IMR-90 (cell line): Measurements from ENCODE around the gene DDX52. TPM values are rescaled to one million over a fixed set of nuclear protein-coding genes. Genes with fewer than 3 reads are reported as not detected.

Experiments
- ATAC-seq: fragments of 200-7000 bp; cut with Tn5 transposase; 2 replicates; pipeline ENCODE4 v1.9.1; 2020; ENCODE audit warnings: low read depth, mild to moderate bottlenecking, moderate library complexity
- BruUV-seq: library from RNA; stranded (reverse); fragments of 400-500 nt; replicated peaks from 2 replicates; lab custom pipeline; 2021; lab: Mats Ljungman, UMichigan
- CTCF ChIA-PET: fragments of 300-600 bp; formaldehyde crosslinking; extraction: SDS; loops from one replicate; lab custom pipeline; 2021; ENCODE audit warnings: antibody characterized with exemption; lab: Yijun Ruan, JAX
- POLR2A ChIA-PET: fragments of 300-600 bp; sonication (Branson Sonifier 250); formaldehyde crosslinking; loops from one replicate; lab custom pipeline; 2022; ENCODE audit warnings: antibody characterized with exemption; ENCODE audit not compliant: unreplicated experiment; lab: Charles Lee
- DNase-seq: peaks from one replicate; pipeline ENCODE4 v3.0.0; 2013
- H2AFZ ChIP-seq: replicated peaks from 2 replicates; pipeline ENCODE3; 2013; ENCODE audit warnings: low read length, mild to moderate bottlenecking; ENCODE audit not compliant: poor library complexity
- H2AK5ac ChIP-seq: 2 replicates; pipeline ENCODE4 v1.6.1; 2013; ENCODE audit warnings: low read depth, low read length, inconsistent platforms
- H2AK9ac ChIP-seq: replicated peaks from 2 replicates; pipeline ENCODE3; 2013; ENCODE audit warnings: mild to moderate bottlenecking, low read depth, low read length, moderate library complexity; ENCODE audit not compliant: poor library complexity
- H2BK120ac ChIP-seq: 2 replicates; pipeline ENCODE4 v1.6.1; 2013; ENCODE audit warnings: low read depth, low read length, inconsistent platforms
- H2BK15ac ChIP-seq: 3 replicates; pipeline ENCODE4 v1.6.1; 2013; ENCODE audit warnings: low read depth, low read length, inconsistent platforms
- H2BK20ac ChIP-seq: 2 replicates; pipeline ENCODE4 v1.6.1; 2013; ENCODE audit warnings: low read depth, mild to moderate bottlenecking, inconsistent platforms, low read length, moderate library complexity
- H2BK5ac ChIP-seq: 2 replicates; pipeline ENCODE4 v1.6.1; 2013; ENCODE audit warnings: mild to moderate bottlenecking, low read depth, low read length, inconsistent platforms; ENCODE audit not compliant: poor library complexity, severe bottlenecking
- H3K14ac ChIP-seq: replicated peaks from 2 replicates; pipeline ENCODE4 v1.6.1; 2013; ENCODE audit warnings: low read depth, low read length, inconsistent platforms
- H3K18ac ChIP-seq: 2 replicates; pipeline ENCODE4 v1.6.1; 2013; ENCODE audit warnings: low read depth, low read length, control low read depth
- H3K23ac ChIP-seq: 2 replicates; pipeline ENCODE4 v1.6.1; 2013; ENCODE audit warnings: low read depth, low read length, inconsistent platforms
- H3K27ac ChIP-seq: 2 replicates; pipeline ENCODE4 v1.5.1; 2013; ENCODE audit warnings: mild to moderate bottlenecking, control low read depth, low read length; ENCODE audit not compliant: insufficient read depth
- H3K27me3 ChIP-seq: 2 replicates; pipeline ENCODE4 v1.6.1; 2013; ENCODE audit warnings: low read length; ENCODE audit not compliant: control insufficient read depth, insufficient read depth
- H3K36me3 ChIP-seq: 2 replicates; pipeline ENCODE4 v1.6.1; 2013; ENCODE audit warnings: low read length, mixed read lengths; ENCODE audit not compliant: control insufficient read depth, insufficient read depth
- H3K4ac ChIP-seq: 2 replicates; pipeline ENCODE4 v1.6.1; 2013; ENCODE audit warnings: low read depth, low read length, inconsistent platforms
- H3K4me1 ChIP-seq: 2 replicates; pipeline ENCODE4 v1.6.1; 2013; ENCODE audit warnings: low read length, mixed read lengths; ENCODE audit not compliant: control insufficient read depth, insufficient read depth
- H3K4me2 ChIP-seq: 2 replicates; pipeline ENCODE4 v1.6.1; 2013; ENCODE audit warnings: low read depth, mild to moderate bottlenecking, control low read depth, low read length, moderate library complexity
- H3K4me3 ChIP-seq: 2 replicates; pipeline ENCODE4 v1.5.1; 2013; ENCODE audit warnings: low read depth, mild to moderate bottlenecking, control low read depth, low read length, moderate library complexity; ENCODE audit not compliant: insufficient read depth
- H3K56ac ChIP-seq: 2 replicates; pipeline ENCODE4 v1.6.1; 2013; ENCODE audit warnings: low read length, inconsistent platforms; ENCODE audit not compliant: insufficient read depth; ENCODE audit errors: extremely low read depth
- H3K79me1 ChIP-seq, 2 experiments: 2 replicates each; pipeline ENCODE4 v1.6.1; 2013; ENCODE audit warnings: low read length in 2 of 2, inconsistent platforms in 1 of 2, low read depth in 1 of 2
- H3K9ac ChIP-seq: 2 replicates; pipeline ENCODE4 v1.6.1; 2013; ENCODE audit warnings: low read depth, low read length, control low read depth
- H3K9me1 ChIP-seq: 2 replicates; pipeline ENCODE4 v1.6.1; 2013; ENCODE audit warnings: low read length, inconsistent platforms; ENCODE audit not compliant: insufficient read depth
- H3K9me3 ChIP-seq: 2 replicates; pipeline ENCODE4 v1.6.1; 2013; ENCODE audit warnings: low read length; ENCODE audit not compliant: control insufficient read depth, insufficient read depth
- H4K20me1 ChIP-seq: 2 replicates; pipeline ENCODE4 v1.6.1; 2013; ENCODE audit warnings: low read length, inconsistent platforms; ENCODE audit not compliant: insufficient read depth
- H4K5ac ChIP-seq: 2 replicates; pipeline ENCODE4 v1.6.1; 2013; ENCODE audit warnings: mild to moderate bottlenecking, low read depth, low read length, control low read depth
- H4K8ac ChIP-seq, 2 experiments: 2 replicates each; pipeline ENCODE4 v1.6.1; 2013; ENCODE audit warnings: low read depth in 2 of 2, low read length in 2 of 2, control low read depth in 1 of 2, inconsistent platforms in 1 of 2
- H4K91ac ChIP-seq: 2 replicates; pipeline ENCODE4 v1.6.1; 2013; ENCODE audit warnings: low read depth, low read length, inconsistent platforms; ENCODE audit not compliant: insufficient read depth
- CEBPB ChIP-seq: IDR thresholded peaks from 2 replicates; pipeline ENCODE4 v1.6.1; 2012; ENCODE audit warnings: low read depth, low read length, improper control_type of control experiment
- CHD1 ChIP-seq: IDR thresholded peaks from 2 replicates; pipeline ENCODE4 v1.6.1; 2012; ENCODE audit warnings: low read depth, low read length, improper control_type of control experiment
- CTCF ChIP-seq: conservative IDR thresholded peaks from 2 replicates; pipeline ENCODE4 v1.5.1; 2012; ENCODE audit warnings: mild to moderate bottlenecking, low read depth, low read length, improper control_type of control experiment
- FOS ChIP-seq: fragments of 150-350 bp; IDR thresholded peaks from 2 replicates; pipeline ENCODE4 v1.6.1; 2016; ENCODE audit warnings: low read depth, low read length
- MXI1 ChIP-seq: IDR thresholded peaks from 2 replicates; pipeline ENCODE4 v1.6.1; 2012; ENCODE audit warnings: low read depth, mild to moderate bottlenecking, low read length, moderate library complexity, borderline replicate concordance
- NFE2L2 ChIP-seq: fragments of 150-350 bp; IDR thresholded peaks from 2 replicates; pipeline ENCODE4 v1.6.1; 2016; ENCODE audit warnings: low read depth, mild to moderate bottlenecking, low read length
- POLR2A ChIP-seq: IDR thresholded peaks from 2 replicates; pipeline ENCODE4 v1.6.1; 2012; ENCODE audit warnings: mild to moderate bottlenecking, low read depth, low read length
- RAD21 ChIP-seq: IDR thresholded peaks from 2 replicates; pipeline ENCODE4 v1.6.1; 2012; ENCODE audit warnings: low read length, improper control_type of control experiment
- RFX5 ChIP-seq: IDR thresholded peaks from 2 replicates; pipeline ENCODE4 v1.8.0; 2012; ENCODE audit warnings: low read depth, mild to moderate bottlenecking, low read length, moderate library complexity
- SMC3 ChIP-seq: fragments of 150-350 bp; IDR thresholded peaks from 2 replicates; pipeline ENCODE4 v1.6.1; 2016; ENCODE audit warnings: low read depth, mild to moderate bottlenecking, antibody characterized with exemption, low read length, moderate library complexity
- WGBS, 2 experiments: methylation state at CpG; one replicate each; pipeline versions ENCODE4 v1.1.5 to v1.1.7; 2013; ENCODE audit warnings: missing lambda C conversion rate in 2 of 2; ENCODE audit not compliant: insufficient read length in 1 of 2; ENCODE audit errors: extremely low coverage in 2 of 2; 5-methylcytosine and 5-hydroxymethylcytosine counted together
- dilution Hi-C: fragments of 300-500 bp; cut with HindIII; formaldehyde crosslinking; loops from one replicate; pipeline ENCODE4 v1.14.3; 2018; ENCODE audit warnings: low sequenced_read_pairs; ENCODE audit not compliant: unreplicated experiment
- in situ Hi-C: fragments of 300-500 bp; cut with MboI; formaldehyde crosslinking; loops from 3 replicates; pipeline ENCODE4 v1.14.3; 2019; ENCODE audit warnings: low sequenced_read_pairs, inconsistent platforms, mixed read lengths
- intact Hi-C: fragments of 100-400 bp; cut with micrococcal nuclease; formaldehyde crosslinking; loops from 2 replicates; pipeline ENCODE4 v1.10.0; 2022
- polyA plus RNA-seq, 3 experiments: library from polyadenylated mRNA; depleted of rRNA; stranded (reverse); fragments of >200 nt; gene quantifications; 2 replicates each; pipeline ENCODE4 v1.2.3, GENCODE V29; 2012; ENCODE audit warnings: low replicate concordance in 1 of 3
- total RNA-seq: library from RNA; depleted of rRNA; stranded (reverse); fragments of >200 nt; gene quantifications from 2 replicates; pipeline ENCODE4 v1.2.3, GENCODE V29; 2012

The DDX52 gene
- total and polyA plus RNA-seq, 2 of the 4 experiments (the other 2 are of a cell fraction) = 12.5 to 26.7 TPM

GRCh38 chr17:37650419-37651003 is 7.3 kb upstream of the DDX52 start:
- TF ChIP-seq FOS = no peak
- TF ChIP-seq CHD1 = no peak
- TF ChIP-seq MXI1 = no peak
- TF ChIP-seq CEBPB = no peak
- no peak for TF ChIP-seq NFE2L2
- no peak for TF ChIP-seq RFX5
- peak; percentile 80 for TF ChIP-seq RAD21
- TF ChIP-seq CTCF = peak; percentile 71
- TF ChIP-seq POLR2A = no peak
- peak; percentile 66 for TF ChIP-seq SMC3
- Histone ChIP-seq H3K9ac (no peak overlapping the region), H3K18ac (no peak overlapping the region), H3K23ac (no peak overlapping the region), H2BK5ac (no peak overlapping the region), H3K56ac (no peak overlapping the region), H2BK20ac (no peak overlapping the region), H3K4me3 (no peak overlapping the region), H2AFZ (no peak overlapping the region), H2AK9ac (no peak overlapping the region), H3K27me3 (no peaks in the 10 kb centered on the region), H2BK15ac (no peak overlapping the region; the same call in 2 of the 3 replicates), H3K14ac (no peak overlapping the region), H4K8ac (no peak overlapping the region), H2BK120ac (no peak overlapping the region), H3K27ac (no peak overlapping the region), H3K36me3 (no peaks in the 10 kb centered on the region), H2AK5ac (no peak overlapping the region), H4K20me1 (no peaks in the 10 kb centered on the region), H4K5ac (no peak overlapping the region), H3K4me2 (no peak overlapping the region), H3K4me1 (peaks cover 9% of the 10 kb centered on the region; the same call in 1 of the 2 replicates), H4K91ac (no peak overlapping the region), H3K79me1 (0 out of 4 replicates have a peak, but pooled peaks cover 0 to 5% of the 10 kb centered on the region in 2 experiments), H3K9me3 (no peaks in the 10 kb centered on the region), H3K4ac (no peak overlapping the region), H3K9me1 (no peaks in the 10 kb centered on the region; the same call in 1 of the 2 replicates)
- ATAC-seq (peak; percentile 75), DNase-seq (peak; percentile 59)
- ChIA-PET CTCF (interaction anchor here (0.6 to 1.8 kb wide), 20 partner anchors 9 to 632 kb away, joined by 3 to 18 read pairs (median 4); no protein-coding TSS in a partner anchor), POLR2A (interaction anchor here (0.6 kb wide), 2 partner anchors 93 to 163 kb away, joined by 10 to 18 read pairs; no protein-coding TSS in a partner anchor)
- WGBS, 2 experiments = no CpG with 5 or more reads among the region's 6 CpGs
- in situ Hi-C loops (loop anchor here (5.0 to 10.0 kb wide), 2 partner anchors 114 to 167 kb away; no protein-coding TSS in a partner anchor), intact Hi-C loops (loop anchor here (1.0 kb wide), 2 partner anchors 121 to 166 kb away; no protein-coding TSS in a partner anchor), dilution Hi-C loops (no loop called here)
- BruUV-seq = no TSS peak
